Omental fat pad (tissue), 4 donors: ENCODE data around the gene ASTN2. TPM values are rescaled to one million over a fixed set of nuclear protein-coding genes. Genes with fewer than 3 reads are reported as not detected.

Experiments used
- ATAC-seq: fragments of 150-250 bp; one replicate; pipeline ENCODE4 v1.9.1; 2016; ENCODE audit warnings: mild to moderate bottlenecking, moderate library complexity; ENCODE audit not compliant: low FRiP score
- DNase-seq: peaks from one replicate; pipeline ENCODE4 v3.0.0-alpha.2; 2019; ENCODE audit warnings: low spot score
- CTCF ChIP-seq, 3 donors: fragments of 450-650 bp; IDR thresholded peaks; one replicate each; pipeline ENCODE4 v1.5.1; 2016 to 2017; ENCODE audit warnings: antibody characterized with exemption in 3 of 3, mild to moderate bottlenecking in 3 of 3, moderate library complexity in 2 of 3
- total RNA-seq, 4 donors: library from RNA; depleted of rRNA; stranded (reverse); fragments of >200 nt; gene quantifications; one replicate each; pipeline ENCODE4 v1.1.0, GENCODE V29; 2016

The ASTN2 gene
- total RNA-seq, 4 donors from 2014 or later = 1.1 to 8.4 (median 3.6) TPM

- DNase-seq (no peak), ATAC-seq (no peak)
- no peak for TF ChIP-seq CTCF (IDR thresholded peaks at IDR 0.05)
These were observed 701.6 kb downstream of the ASTN2 start for GRCh38 chr9:116713271-116713670.

GRCh38 chr9:116712781-116713180, 702.1 kb downstream of the ASTN2 start:
- DNase-seq = no peak
- ATAC-seq = no peak
- no peak for TF ChIP-seq CTCF (IDR thresholded peaks at IDR 0.05)

- ATAC-seq (no peak), DNase-seq (no peak)
- no peak for TF ChIP-seq CTCF (IDR thresholded peaks at IDR 0.05)
These were observed 708.3 kb downstream of the ASTN2 start for GRCh38 chr9:116706310-116707290.

- ATAC-seq (no peak), DNase-seq (no peak)
- no peak for TF ChIP-seq CTCF (IDR thresholded peaks at IDR 0.05)
These were observed 709.3 kb downstream of the ASTN2 start for GRCh38 chr9:116705531-116705930.

GRCh38 chr9:116704470-116704869, 710.4 kb downstream of the ASTN2 start:
- no peak for ATAC-seq
- no peak for TF ChIP-seq CTCF (IDR thresholded peaks at IDR 0.05)
- no peak for DNase-seq

- DNase-seq (no peak), ATAC-seq (no peak)
- TF ChIP-seq CTCF (IDR thresholded peaks at IDR 0.05) = no peak
These were observed 711.2 kb downstream of the ASTN2 start for GRCh38 chr9:116703634-116704033.
